22Rv1 (cell line): ENCODE results near the gene USP14.
"Not testable (repeated sequence)": the region's sequence is repeated elsewhere in the genome, so short reads cannot be mapped to it uniquely, and the experiment has no call there.

Experiments used
- H3K27ac ChIP-seq: fragments of 450-650 bp; 2 replicates; pipeline ENCODE4 v1.5.1; 2017
- ZFX ChIP-seq: fragments of 450-650 bp; IDR thresholded peaks from 2 replicates; pipeline ENCODE4 v1.6.1; 2017; ENCODE audit warnings: antibody characterized with exemption, borderline replicate concordance
- TF ChIP-seq, protein P1 (sequence below): fragments of 450-650 bp; IDR thresholded peaks from 2 replicates; pipeline ENCODE4 v1.5.1; 2017; ENCODE audit warnings: mild to moderate bottlenecking

USP14 gene

DNA sequence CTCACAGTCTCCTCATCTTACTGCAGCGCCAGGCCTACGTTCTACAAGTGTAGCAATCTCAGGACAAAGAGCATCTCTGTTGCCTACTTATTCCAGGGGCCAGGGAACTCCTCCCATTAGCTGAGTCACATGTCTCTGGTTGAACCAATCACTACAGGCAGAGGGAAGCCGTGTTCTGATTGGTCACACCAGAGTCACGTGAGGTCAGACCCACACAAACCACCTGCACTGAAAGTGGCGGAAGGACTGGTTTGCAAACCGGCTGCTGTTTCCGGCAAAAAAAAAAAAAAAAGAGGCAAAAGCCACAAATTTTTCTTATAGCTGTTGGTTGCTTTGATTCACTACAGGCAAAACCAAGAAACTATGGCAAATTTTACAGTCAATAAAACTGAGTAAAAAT lies 21.9 kb upstream of the USP14 start:
- H3K27ac ChIP-seq: no peak overlapping the region
- no peak for TF ChIP-seq ZFX
- TF ChIP-seq, protein P1, sequence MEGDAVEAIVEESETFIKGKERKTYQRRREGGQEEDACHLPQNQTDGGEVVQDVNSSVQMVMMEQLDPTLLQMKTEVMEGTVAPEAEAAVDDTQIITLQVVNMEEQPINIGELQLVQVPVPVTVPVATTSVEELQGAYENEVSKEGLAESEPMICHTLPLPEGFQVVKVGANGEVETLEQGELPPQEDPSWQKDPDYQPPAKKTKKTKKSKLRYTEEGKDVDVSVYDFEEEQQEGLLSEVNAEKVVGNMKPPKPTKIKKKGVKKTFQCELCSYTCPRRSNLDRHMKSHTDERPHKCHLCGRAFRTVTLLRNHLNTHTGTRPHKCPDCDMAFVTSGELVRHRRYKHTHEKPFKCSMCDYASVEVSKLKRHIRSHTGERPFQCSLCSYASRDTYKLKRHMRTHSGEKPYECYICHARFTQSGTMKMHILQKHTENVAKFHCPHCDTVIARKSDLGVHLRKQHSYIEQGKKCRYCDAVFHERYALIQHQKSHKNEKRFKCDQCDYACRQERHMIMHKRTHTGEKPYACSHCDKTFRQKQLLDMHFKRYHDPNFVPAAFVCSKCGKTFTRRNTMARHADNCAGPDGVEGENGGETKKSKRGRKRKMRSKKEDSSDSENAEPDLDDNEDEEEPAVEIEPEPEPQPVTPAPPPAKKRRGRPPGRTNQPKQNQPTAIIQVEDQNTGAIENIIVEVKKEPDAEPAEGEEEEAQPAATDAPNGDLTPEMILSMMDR: no peak

DNA sequence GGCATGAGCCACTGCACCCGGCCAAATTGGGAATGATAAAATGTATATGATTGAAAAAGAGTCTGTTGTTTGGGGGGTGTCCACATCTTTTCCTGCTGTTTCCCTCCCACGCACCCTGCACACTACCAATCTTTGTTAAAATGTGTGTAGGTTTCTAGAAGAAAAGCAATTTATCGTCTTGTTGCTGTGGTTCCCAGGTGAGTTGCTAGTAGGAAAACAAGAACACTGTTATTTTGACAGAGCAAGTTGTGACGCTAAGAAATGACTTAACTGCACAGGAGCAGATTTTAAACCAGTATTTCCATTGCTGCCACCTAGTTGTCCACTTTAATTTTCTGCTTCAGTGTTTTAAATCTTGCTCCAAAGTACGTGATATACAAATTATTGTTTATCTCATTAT lies 21.0 kb upstream of the USP14 start:
- TF ChIP-seq ZFX: no peak
- TF ChIP-seq, protein P1: no peak
- no peak overlapping the region for H3K27ac ChIP-seq

DNA sequence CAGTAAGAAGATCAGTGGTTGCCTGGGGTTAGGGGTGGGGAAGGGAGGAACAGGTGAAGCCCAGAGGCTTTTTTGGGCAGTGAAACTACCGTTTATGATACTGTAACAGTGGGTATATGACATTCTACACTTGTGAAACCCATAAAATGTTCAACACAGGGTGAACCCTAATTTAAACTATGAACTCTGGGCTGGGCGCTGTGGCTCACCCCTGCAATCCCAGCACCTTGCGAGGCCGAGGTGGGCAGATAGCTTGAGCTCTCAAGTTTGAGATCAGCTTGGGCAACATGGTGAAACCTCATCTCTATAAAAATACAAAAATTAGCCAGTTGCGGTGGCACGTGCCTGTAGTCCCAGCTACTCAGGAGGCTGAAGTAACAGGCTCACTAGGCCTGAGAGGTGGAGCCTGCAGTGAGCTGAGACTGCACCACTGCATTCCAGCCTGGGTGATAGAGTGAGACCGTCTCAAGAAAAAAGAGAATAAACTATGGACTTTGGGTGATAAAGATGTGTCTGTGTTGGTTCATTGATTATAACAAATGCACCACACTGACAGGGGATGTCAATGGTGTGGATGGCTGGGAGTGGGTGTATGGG lies 17.6 kb upstream of the USP14 start:
- TF ChIP-seq ZFX: no peak
- TF ChIP-seq, protein P1: no peak
- no peak overlapping the region for H3K27ac ChIP-seq

DNA sequence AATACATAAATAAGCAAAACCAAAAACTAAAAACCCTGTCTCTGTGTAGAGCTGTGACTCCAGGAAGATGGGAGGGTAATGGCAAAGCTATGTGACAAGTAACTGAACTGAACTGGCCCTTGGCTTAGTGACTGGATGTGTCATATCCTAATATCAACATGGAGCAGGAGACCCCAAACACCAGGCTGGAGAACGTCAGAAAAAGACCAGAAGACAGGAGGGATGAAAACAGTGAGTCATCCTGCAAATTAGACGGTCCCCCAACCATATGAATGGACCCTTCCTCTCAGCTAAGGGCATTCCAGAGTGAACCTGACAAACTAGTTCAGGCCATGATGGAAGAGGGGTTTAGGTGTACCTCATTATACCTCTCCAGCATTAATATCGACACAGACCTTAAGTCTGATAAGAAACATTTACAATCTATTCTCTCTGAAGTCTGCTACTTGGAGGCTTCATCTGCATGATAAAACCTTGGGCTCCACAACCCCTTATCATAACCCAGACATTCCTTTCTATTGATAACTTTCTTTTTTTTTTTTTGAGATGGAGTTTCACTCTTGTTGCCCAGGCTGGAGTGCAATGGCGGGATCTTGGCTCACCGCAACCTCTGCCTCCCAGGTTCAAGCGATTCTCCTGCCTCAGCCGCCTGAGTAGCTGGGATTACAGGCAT lies 15.6 kb upstream of the USP14 start:
- H3K27ac ChIP-seq: not testable (repeated sequence)

DNA sequence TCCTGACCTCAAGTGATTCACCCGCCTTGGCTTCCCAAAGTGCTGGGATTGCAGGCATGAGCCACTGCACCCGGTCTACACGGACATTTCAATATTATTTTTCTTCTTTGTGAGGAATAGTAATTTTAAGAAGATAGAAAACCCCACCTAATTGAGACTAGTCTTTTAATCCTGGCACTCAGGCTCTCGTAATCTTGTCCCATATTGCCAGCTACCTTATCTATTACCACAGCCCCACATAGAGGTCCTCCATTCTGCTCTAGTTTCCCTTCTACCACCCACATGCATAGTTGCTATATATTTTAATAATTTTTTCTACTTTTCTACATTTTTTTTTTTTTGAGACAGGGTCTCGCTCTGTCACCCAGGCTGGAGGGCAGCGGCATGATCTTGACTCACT lies 9.5 kb upstream of the USP14 start:
- TF ChIP-seq, protein P1: no peak
- no peak for TF ChIP-seq ZFX
- no peak overlapping the region for H3K27ac ChIP-seq

DNA sequence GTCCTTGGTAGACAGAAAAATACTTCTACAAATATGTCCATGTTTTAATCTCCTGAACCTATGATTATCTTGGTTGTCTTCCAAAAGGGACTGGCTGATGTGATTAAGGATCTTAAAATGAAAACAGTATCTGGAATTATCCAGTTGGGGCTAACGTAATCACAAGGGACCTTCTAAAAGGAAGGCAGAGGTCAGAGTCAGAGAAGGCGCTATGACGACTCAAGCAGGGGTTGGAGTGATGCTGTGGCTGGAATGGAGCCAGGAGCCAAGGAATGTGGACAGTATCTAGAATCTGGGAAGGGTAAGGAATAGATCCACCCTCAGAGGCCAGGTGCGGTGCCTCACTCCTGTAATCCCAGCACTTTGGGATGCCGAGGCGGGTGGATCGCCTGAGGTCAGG lies 4.2 kb upstream of the USP14 start:
- TF ChIP-seq, protein P1: no peak
- TF ChIP-seq ZFX: no peak
- no peak overlapping the region for H3K27ac ChIP-seq

DNA sequence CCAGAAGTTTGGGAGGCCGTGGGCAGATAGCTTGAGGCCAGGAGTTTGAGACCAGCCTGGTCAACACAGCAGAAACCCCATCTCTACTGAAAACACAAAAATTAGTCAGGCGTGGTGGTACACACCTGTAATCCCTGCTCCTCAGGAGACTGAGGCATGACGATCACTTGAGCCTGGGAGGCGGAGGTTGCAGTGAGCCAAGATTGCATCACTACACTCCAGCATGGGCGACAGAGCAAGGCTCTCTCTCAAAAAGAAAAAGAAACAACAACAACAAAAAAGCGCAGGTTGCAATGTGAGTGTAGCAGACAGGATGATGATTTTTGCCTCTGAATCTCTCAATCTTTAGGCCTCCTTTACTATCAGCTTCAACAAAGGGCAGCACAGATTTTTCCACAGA lies 2.7 kb upstream of the USP14 start:
- no peak for TF ChIP-seq ZFX
- TF ChIP-seq, protein P1: no peak
- H3K27ac ChIP-seq: no peak overlapping the region

DNA sequence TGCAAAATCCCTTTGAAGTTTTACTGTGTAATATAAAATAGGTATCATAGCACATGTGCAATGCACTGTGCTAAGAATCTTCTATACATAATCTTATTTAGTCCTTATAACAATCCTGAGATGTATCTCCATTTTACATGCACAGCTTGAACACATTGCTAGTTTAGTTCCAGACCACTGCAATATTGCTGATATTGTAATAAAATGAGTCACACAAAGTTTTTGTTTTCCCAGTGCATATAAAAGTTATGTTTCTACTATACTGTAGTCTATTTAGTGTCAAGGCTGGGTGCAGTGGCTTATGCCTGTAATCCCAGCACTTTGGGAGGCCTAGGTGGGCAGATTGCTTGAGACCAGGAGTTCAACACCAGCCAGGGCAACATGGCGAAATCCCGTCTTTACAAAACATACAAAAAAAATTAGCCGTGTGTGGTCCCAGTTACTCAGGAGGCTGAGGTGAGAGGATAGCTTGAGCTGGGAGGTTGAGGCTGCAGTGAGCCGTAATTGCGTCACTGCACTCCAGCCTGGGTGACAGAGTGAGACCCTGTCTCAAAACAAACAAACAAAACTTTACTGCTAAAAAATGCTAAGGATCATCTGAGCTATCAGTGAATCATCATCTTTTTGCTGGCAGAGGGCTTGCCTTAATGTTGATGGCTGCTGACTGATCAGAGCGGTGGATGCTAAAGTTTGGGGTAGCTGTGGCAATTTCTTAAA lies 1.7 kb upstream of the USP14 start:
- no peak overlapping the region for H3K27ac ChIP-seq
- no peak for TF ChIP-seq ZFX
- TF ChIP-seq, protein P1: no peak
